H4 (cell line): ENCODE data around the gene KDM1B. TPM values are rescaled to one million over a fixed set of nuclear protein-coding genes. Genes with fewer than 3 reads are reported as not detected.
"Not testable (repeated sequence)": the region's sequence is repeated elsewhere in the genome, so short reads cannot be mapped to it uniquely, and the experiment has no call there.

Experiments used
- DNase-seq: peaks from one replicate; pipeline ENCODE4 v3.0.0-alpha.2; 2015; ENCODE audit warnings: low spot score
- total RNA-seq: library from RNA; depleted of rRNA; stranded (reverse); fragments of >200 nt; shearing (Covaris generic); gene quantifications from 2 replicates; pipeline ENCODE4 v1.2.3, GENCODE V29; 2014

The KDM1B gene
- total RNA-seq, 1 experiment from 2014 or later: 6.6 TPM

- DNase-seq: not testable (repeated sequence)
Observed at GRCh38 chr6:18233770-18234169, 78.5 kb downstream of the KDM1B start.

- DNase-seq: no peak
Observed at GRCh38 chr6:18234564-18234963, 79.3 kb downstream of the KDM1B start.

- no peak for DNase-seq
Observed at GRCh38 chr6:18235524-18235923, 80.3 kb downstream of the KDM1B start.

- no peak for DNase-seq
Observed at GRCh38 chr6:18237167-18237566, 81.9 kb downstream of the KDM1B start.

GRCh38 chr6:18240230-18240629 lies 85.0 kb downstream of the KDM1B start:
- DNase-seq: no peak

GRCh38 chr6:18241208-18242038 lies 86.2 kb downstream of the KDM1B start:
- DNase-seq: no peak

GRCh38 chr6:18242062-18242851 lies 87.0 kb downstream of the KDM1B start:
- peak; percentile 46 for DNase-seq

GRCh38 chr6:18243302-18243893 lies 88.2 kb downstream of the KDM1B start:
- DNase-seq: no peak

GRCh38 chr6:18244251-18244650 lies 89.0 kb downstream of the KDM1B start:
- DNase-seq: no peak

- no peak for DNase-seq
Observed at GRCh38 chr6:18245079-18245478, 89.9 kb downstream of the KDM1B start.

- DNase-seq: no peak
Observed at GRCh38 chr6:18245642-18246041, 90.4 kb downstream of the KDM1B start.

- DNase-seq: no peak
Observed at GRCh38 chr6:18246205-18246604, 91.0 kb downstream of the KDM1B start.

GRCh38 chr6:18247002-18247401 lies 91.8 kb downstream of the KDM1B start:
- DNase-seq: no peak

GRCh38 chr6:18248698-18249097 lies 93.5 kb downstream of the KDM1B start:
- no peak for DNase-seq

GRCh38 chr6:18249271-18249670 lies 94.0 kb downstream of the KDM1B start:
- no peak for DNase-seq

GRCh38 chr6:18253635-18254034 lies 98.4 kb downstream of the KDM1B start:
- DNase-seq: no peak

- no peak for DNase-seq
Observed at GRCh38 chr6:18254793-18255192, 99.6 kb downstream of the KDM1B start.

GRCh38 chr6:18259675-18260447 lies 104.6 kb downstream of the KDM1B start:
- no peak for DNase-seq

- peak; percentile 84 for DNase-seq
Observed at GRCh38 chr6:18260448-18261106, 105.4 kb downstream of the KDM1B start.

- no peak for DNase-seq
Observed at GRCh38 chr6:18261877-18262276, 106.7 kb downstream of the KDM1B start.

GRCh38 chr6:18262702-18263417 lies 107.6 kb downstream of the KDM1B start:
- DNase-seq: no peak
